Skeletal muscle cell (primary cell): ENCODE data around the gene KPNA6.

ENCODE experiments used
- DNase-seq: peaks from one replicate; pipeline ENCODE4 v3.0.0-alpha.2; 2010; ENCODE audit warnings: low read depth
- H3K4me3 ChIP-seq: 2 replicates; pipeline ENCODE4 v1.5.1; 2011; ENCODE audit warnings: low read depth, mild to moderate bottlenecking, control low read depth, low read length, moderate library complexity

KPNA6 gene

GRCh38 chr1:32204943-32205361, 97.1 kb downstream of the KPNA6 start:
- DNase-seq, result no peak
- H3K4me3 ChIP-seq, result peak overlapping the region; percentile 81

GRCh38 chr1:32205401-32206370, 97.8 kb downstream of the KPNA6 start, which contains the start of gene IQCC:
Gene IQCC, plus strand, starts transcription at chr1:32205671. Its CDS starts 11 bp downstream, at chr1:32205682.
- DNase-seq, result no peak
- peak within 1 kb of the TSS; percentile 81 for H3K4me3 ChIP-seq

- H3K4me3 ChIP-seq, result no peak overlapping the region
- DNase-seq, result no peak
Observed at GRCh38 chr1:32208469-32208868, 100.6 kb downstream of the KPNA6 start.

- no peak for DNase-seq
- no peak within 1 kb of the TSS for H3K4me3 ChIP-seq
Observed at GRCh38 chr1:32208891-32209328, 101.1 kb downstream of the KPNA6 start, which contains the start of gene DCDC2B. Gene DCDC2B, plus strand, starts transcription at chr1:32209089. Its CDS starts 5 bp downstream, at chr1:32209094.

GRCh38 chr1:32215629-32216480, 108.0 kb downstream of the KPNA6 start:
- DNase-seq, result no peak
- H3K4me3 ChIP-seq, result no peak overlapping the region

GRCh38 chr1:32216566-32216965, 108.7 kb downstream of the KPNA6 start:
- DNase-seq, result no peak
- no peak overlapping the region for H3K4me3 ChIP-seq

GRCh38 chr1:32219022-32219421, 111.2 kb downstream of the KPNA6 start:
- H3K4me3 ChIP-seq, result no peak overlapping the region
- DNase-seq, result no peak

- peak overlapping the region; percentile 83 for H3K4me3 ChIP-seq
- no peak for DNase-seq
Observed at GRCh38 chr1:32220746-32221580, 113.1 kb downstream of the KPNA6 start.

- peak overlapping the region; percentile 83 for H3K4me3 ChIP-seq
- no peak for DNase-seq
Observed at GRCh38 chr1:32221581-32221979, 113.7 kb downstream of the KPNA6 start.

GRCh38 chr1:32221980-32222755, 114.3 kb downstream of the KPNA6 start, which contains the start of the genes EIF3I and TMEM234:
Gene EIF3I, plus strand, starts transcription at chr1:32222407. Its CDS starts 35 bp downstream, at chr1:32222442.
Gene TMEM234, minus strand, starts transcription at chr1:32222353. Its CDS starts 31 bp downstream, at chr1:32222322.
- H3K4me3 ChIP-seq, result peak within 1 kb of the TSS; percentile 83
- peak; percentile 59 for DNase-seq

- H3K4me3 ChIP-seq, result no peak overlapping the region
Observed at GRCh38 chr1:32223683-32224082, 115.8 kb downstream of the KPNA6 start.

GRCh38 chr1:32224285-32224684, 116.4 kb downstream of the KPNA6 start:
- H3K4me3 ChIP-seq, result no peak overlapping the region

More at GRCh38 chr1:32223683-32224082, 115.8 kb downstream of the KPNA6 start:
- no peak for DNase-seq

More at GRCh38 chr1:32224285-32224684, 116.4 kb downstream of the KPNA6 start:
- DNase-seq, result no peak
